HepG2 (cell line): ENCODE results near the gene ARPC1A. TPM values are rescaled to one million over a fixed set of nuclear protein-coding genes. Genes with fewer than 3 reads are reported as not detected.

Experiments used
- ADNP ChIP-seq: sonication (generic); formaldehyde crosslinking; IDR thresholded peaks from 2 replicates; pipeline ENCODE4 v1.4.0; 2020; ENCODE audit warnings: missing genetic modification reagents
- AGO1 ChIP-seq: fragments of 200-400 bp; formaldehyde crosslinking; IDR thresholded peaks from 2 replicates; pipeline ENCODE4 v1.6.1; 2017; ENCODE audit warnings: mild to moderate bottlenecking, low read depth, low read length, moderate library complexity; ENCODE audit not compliant: poor library complexity, severe bottlenecking
- BHLHE40 ChIP-seq: IDR thresholded peaks from 2 replicates; pipeline ENCODE4 v1.6.1; 2011; ENCODE audit warnings: low read length, improper control_type of control experiment
- DNMT1 ChIP-seq: sonication (generic); formaldehyde crosslinking; IDR thresholded peaks from 2 replicates; pipeline ENCODE4 v1.5.1; 2020; ENCODE audit warnings: mild to moderate bottlenecking, missing genetic modification reagents
- FUBP1 ChIP-seq: sonication (generic); formaldehyde crosslinking; IDR thresholded peaks from 2 replicates; pipeline ENCODE4 v1.5.1; 2020; ENCODE audit warnings: missing genetic modification reagents, mild to moderate bottlenecking, borderline replicate concordance
- HMG20B ChIP-seq: conservative IDR thresholded peaks from 2 replicates; pipeline ENCODE4 v1.6.1; 2016; ENCODE audit warnings: missing genetic modification reagents, missing compliant biosample characterization
- HOXA5 ChIP-seq: sonication (generic); formaldehyde crosslinking; IDR thresholded peaks from 2 replicates; pipeline ENCODE4 v1.4.0; 2020; ENCODE audit warnings: missing genetic modification reagents
- KLF15 ChIP-seq: sonication (generic); formaldehyde crosslinking; IDR thresholded peaks from 2 replicates; pipeline ENCODE4 v1.8.1; 2023; ENCODE audit warnings: borderline replicate concordance, mild to moderate bottlenecking, inconsistent platforms, missing genetic modification reagents, mixed read lengths
- MEIS2 ChIP-seq: sonication (generic); formaldehyde crosslinking; IDR thresholded peaks from 2 replicates; pipeline ENCODE4 v1.9.0; 2021; ENCODE audit warnings: mild to moderate bottlenecking, missing genetic modification reagents
- NRL ChIP-seq: sonication (generic); formaldehyde crosslinking; IDR thresholded peaks from 2 replicates; pipeline ENCODE4 v1.5.0; 2020; ENCODE audit warnings: missing genetic modification reagents, mild to moderate bottlenecking, moderate library complexity, borderline replicate concordance
- SALL1 ChIP-seq: sonication (generic); formaldehyde crosslinking; IDR thresholded peaks from 2 replicates; pipeline ENCODE4 v1.8.0; 2022; ENCODE audit warnings: mild to moderate bottlenecking, missing genetic modification reagents
- SETDB1 ChIP-seq: sonication (generic); formaldehyde crosslinking; IDR thresholded peaks from 2 replicates; pipeline ENCODE4 v1.5.1; 2020; ENCODE audit warnings: missing genetic modification reagents, mild to moderate bottlenecking, borderline replicate concordance
- SP4 ChIP-seq: sonication (generic); formaldehyde crosslinking; IDR thresholded peaks from 2 replicates; pipeline ENCODE4 v1.8.1; 2023; ENCODE audit warnings: mild to moderate bottlenecking, missing genetic modification reagents
- TBL1XR1 ChIP-seq: fragments of 150-350 bp; IDR thresholded peaks from 2 replicates; pipeline ENCODE4 v1.6.1; 2014; ENCODE audit warnings: borderline replicate concordance, low read length; ENCODE audit not compliant: partially characterized antibody
- TBP ChIP-seq: sonication (generic); formaldehyde crosslinking; IDR thresholded peaks from 2 replicates; pipeline ENCODE4 v1.5.0; 2020; ENCODE audit warnings: missing genetic modification reagents
- TBX2 ChIP-seq: sonication (generic); formaldehyde crosslinking; IDR thresholded peaks from 2 replicates; pipeline ENCODE4 v1.5.0; 2020; ENCODE audit warnings: missing genetic modification reagents, mild to moderate bottlenecking, borderline replicate concordance
- THAP8 ChIP-seq: sonication (generic); formaldehyde crosslinking; IDR thresholded peaks from 2 replicates; pipeline ENCODE4 v1.5.1; 2020; ENCODE audit warnings: missing genetic modification reagents, mild to moderate bottlenecking, borderline replicate concordance
- ZNF253 ChIP-seq: sonication (generic); formaldehyde crosslinking; IDR thresholded peaks from 2 replicates; pipeline ENCODE4 v1.8.0; 2022; ENCODE audit warnings: mild to moderate bottlenecking, missing genetic modification reagents, borderline replicate concordance
- ZNF430 ChIP-seq: sonication (generic); formaldehyde crosslinking; IDR thresholded peaks from 2 replicates; pipeline ENCODE4 v1.9.0; 2021; ENCODE audit warnings: mild to moderate bottlenecking, missing genetic modification reagents
- ZNF441 ChIP-seq: sonication (generic); formaldehyde crosslinking; IDR thresholded peaks from 2 replicates; pipeline ENCODE4 v1.7.0; 2021; ENCODE audit warnings: missing genetic modification reagents, borderline replicate concordance
- ZNF513 ChIP-seq: sonication (generic); formaldehyde crosslinking; conservative IDR thresholded peaks from 2 replicates; pipeline ENCODE4 v1.5.0; 2020; ENCODE audit warnings: missing genetic modification reagents
- ZNF549 ChIP-seq: sonication (generic); formaldehyde crosslinking; IDR thresholded peaks from 2 replicates; pipeline ENCODE4 v1.5.0; 2020; ENCODE audit warnings: missing genetic modification reagents
- polyA plus RNA-seq, 8 experiments: library from polyadenylated mRNA; depleted of rRNA in 3 of 8; stranded (reverse) in 7 of 8; unstranded in 1 of 8; fragments of >200 nt; fragmentation: Illumina TruSeq in 4 of 8; extraction: Trizol in 4 of 8; gene quantifications; 2 replicates each; pipeline versions ENCODE4 v1.2.1 to v1.2.3, GENCODE V29; 2011 to 2016; ENCODE audit warnings: low read depth in 4 of 8, missing spikeins in 1 of 8, mixed read lengths in 1 of 8; ENCODE audit not compliant: insufficient read depth in 1 of 8
- total RNA-seq, 5 experiments: library from RNA; depleted of rRNA; stranded (reverse); fragments of >200 nt; fragmentation: Illumina TruSeq; extraction: Trizol; gene quantifications; 2 replicates each; pipeline ENCODE4 v1.2.3, GENCODE V29; 2016; ENCODE audit warnings: low read depth in 1 of 5
- TF ChIP-seq, protein P1 (sequence below): IDR thresholded peaks from 2 replicates; pipeline ENCODE4 v1.6.1; 2016; ENCODE audit warnings: mild to moderate bottlenecking, missing biosample characterization, missing genetic modification reagents
- TF ChIP-seq, protein P2 (sequence below): sonication (generic); formaldehyde crosslinking; IDR thresholded peaks from 2 replicates; pipeline ENCODE4 v1.8.1; 2023; ENCODE audit warnings: missing genetic modification reagents, mild to moderate bottlenecking, borderline replicate concordance

Gene ARPC1A
- total and polyA plus RNA-seq, 2 of the 13 experiments (the other 11 are each of a cell fraction or from before 2014, with no cell fraction given), result 44.3 to 88.5 TPM

- TF ChIP-seq, protein P1, sequence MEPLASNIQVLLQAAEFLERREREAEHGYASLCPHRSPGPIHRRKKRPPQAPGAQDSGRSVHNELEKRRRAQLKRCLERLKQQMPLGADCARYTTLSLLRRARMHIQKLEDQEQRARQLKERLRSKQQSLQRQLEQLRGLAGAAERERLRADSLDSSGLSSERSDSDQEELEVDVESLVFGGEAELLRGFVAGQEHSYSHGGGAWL (CRISPR knock-in tag), result no peak
- TF ChIP-seq FUBP1 (CRISPR knock-in tag) (no peak), SALL1 (CRISPR knock-in tag) (peak; percentile 34), ZNF549 (CRISPR knock-in tag) (no peak), SP4 (0 out of 2 replicates have a peak, but pooled peaks have one; percentile 3), MEIS2 (CRISPR knock-in tag) (no peak), ZNF513 (CRISPR knock-in tag) (no peak), HMG20B (no peak), THAP8 (no peak), ZNF253 (CRISPR knock-in tag) (no peak), ZNF441 (CRISPR knock-in tag) (no peak), AGO1 (peak; percentile 38), NRL (CRISPR knock-in tag) (no peak), SETDB1 (no peak), DNMT1 (CRISPR knock-in tag) (no peak; the same call in 1 of the 2 replicates), TBP (no peak), TBL1XR1 (no peak), ADNP (CRISPR knock-in tag) (no peak), BHLHE40 (no peak), TBX2 (CRISPR knock-in tag) (no peak), KLF15 (CRISPR knock-in tag) (no peak), ZNF430 (CRISPR knock-in tag) (no peak), HOXA5 (no peak)
- TF ChIP-seq, protein P2, sequence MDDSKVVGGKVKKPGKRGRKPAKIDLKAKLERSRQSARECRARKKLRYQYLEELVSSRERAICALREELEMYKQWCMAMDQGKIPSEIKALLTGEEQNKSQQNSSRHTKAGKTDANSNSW (CRISPR knock-in tag), result no peak
Observed at GRCh38 chr7:99380823-99381663, 55.3 kb downstream of the ARPC1A start (continued).
